Upper lobe of right lung (tissue), 1 donor: Measurements from ENCODE around the gene SLX1A. TPM values are rescaled to one million over a fixed set of nuclear protein-coding genes. Genes with fewer than 3 reads are reported as not detected.
"Not testable (repeated sequence)": the region's sequence is repeated elsewhere in the genome, so short reads cannot be mapped to it uniquely, and the experiment has no call there.

Experiments used
- ATAC-seq: fragments of 200-7000 bp; cut with Tn5 transposase; one replicate; pipeline ENCODE4 v1.9.1; 2020; ENCODE audit warnings: mild to moderate bottlenecking, moderate library complexity
- DNase-seq: peaks from one replicate; pipeline ENCODE4 v3.0.0-alpha.2; 2020
- H3K27ac ChIP-seq: fragments of 200-600 bp; one replicate; pipeline ENCODE4 v1.8.0; 2022
- H3K27me3 ChIP-seq: fragments of 200-600 bp; one replicate; pipeline ENCODE4 v1.8.0; 2022; ENCODE audit warnings: mild to moderate bottlenecking
- H3K36me3 ChIP-seq: fragments of 200-600 bp; one replicate; pipeline ENCODE4 v1.8.0; 2022
- H3K4me1 ChIP-seq: fragments of 200-600 bp; one replicate; pipeline ENCODE4 v1.8.0; 2022
- H3K4me3 ChIP-seq: fragments of 200-600 bp; one replicate; pipeline ENCODE4 v1.8.0; 2022; ENCODE audit warnings: mild to moderate bottlenecking
- H3K9me3 ChIP-seq: fragments of 200-600 bp; one replicate; pipeline ENCODE4 v1.8.0; 2022
- intact Hi-C: fragments of 100-400 bp; cut with DNase I; formaldehyde crosslinking; loops from one replicate; pipeline ENCODE4 v1.11.0; 2022
- total RNA-seq: library from RNA; stranded (reverse); fragmentation: NEBNext Ultra II Directional; extraction: Animal tissue kit (Norgen Biotek cat#: 25700); gene quantifications from one replicate; pipeline ENCODE4 v1.2.1, GENCODE V29; 2021
- TF ChIP-seq, protein P1 (sequence below): fragments of 200-600 bp; IDR thresholded peaks from one replicate; pipeline ENCODE4 v1.8.0; 2022; ENCODE audit warnings: antibody characterized with exemption
- donor health status: DM: no; HTN: yes; CAD: no; lungs with severe emphysema.

The SLX1A gene
- total RNA-seq, 1 donor from 2014 or later, result 49.4 TPM

- H3K9me3 ChIP-seq, H3K4me3 ChIP-seq, H3K27ac ChIP-seq, ATAC-seq, intact Hi-C loops, H3K4me1 ChIP-seq, H3K36me3 ChIP-seq, H3K27me3 ChIP-seq, DNase-seq: not testable (repeated sequence)
Measured at GRCh38 chr16:30170145-30170544, 23.5 kb upstream of the SLX1A start.

- Histone ChIP-seq H3K36me3 (no peaks in the 10 kb centered on the region), H3K27me3 (no peaks in the 10 kb centered on the region), H3K4me3 (no peak overlapping the region), H3K4me1 (no peaks in the 10 kb centered on the region), H3K27ac (no peak overlapping the region), H3K9me3 (no peaks in the 10 kb centered on the region)
- intact Hi-C loops, result no loop called here
- ATAC-seq (no peak), DNase-seq (no peak)
- TF ChIP-seq, protein P1, sequence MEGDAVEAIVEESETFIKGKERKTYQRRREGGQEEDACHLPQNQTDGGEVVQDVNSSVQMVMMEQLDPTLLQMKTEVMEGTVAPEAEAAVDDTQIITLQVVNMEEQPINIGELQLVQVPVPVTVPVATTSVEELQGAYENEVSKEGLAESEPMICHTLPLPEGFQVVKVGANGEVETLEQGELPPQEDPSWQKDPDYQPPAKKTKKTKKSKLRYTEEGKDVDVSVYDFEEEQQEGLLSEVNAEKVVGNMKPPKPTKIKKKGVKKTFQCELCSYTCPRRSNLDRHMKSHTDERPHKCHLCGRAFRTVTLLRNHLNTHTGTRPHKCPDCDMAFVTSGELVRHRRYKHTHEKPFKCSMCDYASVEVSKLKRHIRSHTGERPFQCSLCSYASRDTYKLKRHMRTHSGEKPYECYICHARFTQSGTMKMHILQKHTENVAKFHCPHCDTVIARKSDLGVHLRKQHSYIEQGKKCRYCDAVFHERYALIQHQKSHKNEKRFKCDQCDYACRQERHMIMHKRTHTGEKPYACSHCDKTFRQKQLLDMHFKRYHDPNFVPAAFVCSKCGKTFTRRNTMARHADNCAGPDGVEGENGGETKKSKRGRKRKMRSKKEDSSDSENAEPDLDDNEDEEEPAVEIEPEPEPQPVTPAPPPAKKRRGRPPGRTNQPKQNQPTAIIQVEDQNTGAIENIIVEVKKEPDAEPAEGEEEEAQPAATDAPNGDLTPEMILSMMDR, result no peak
Measured at GRCh38 chr16:30173054-30173453, 20.6 kb upstream of the SLX1A start.

GRCh38 chr16:30176876-30177275 lies 16.8 kb upstream of the SLX1A start:
- H3K9me3 ChIP-seq, H3K27me3 ChIP-seq, intact Hi-C loops, H3K4me1 ChIP-seq, H3K27ac ChIP-seq, H3K4me3 ChIP-seq, H3K36me3 ChIP-seq, ATAC-seq: not testable (repeated sequence)
- peak; percentile 66 for DNase-seq

DNA sequence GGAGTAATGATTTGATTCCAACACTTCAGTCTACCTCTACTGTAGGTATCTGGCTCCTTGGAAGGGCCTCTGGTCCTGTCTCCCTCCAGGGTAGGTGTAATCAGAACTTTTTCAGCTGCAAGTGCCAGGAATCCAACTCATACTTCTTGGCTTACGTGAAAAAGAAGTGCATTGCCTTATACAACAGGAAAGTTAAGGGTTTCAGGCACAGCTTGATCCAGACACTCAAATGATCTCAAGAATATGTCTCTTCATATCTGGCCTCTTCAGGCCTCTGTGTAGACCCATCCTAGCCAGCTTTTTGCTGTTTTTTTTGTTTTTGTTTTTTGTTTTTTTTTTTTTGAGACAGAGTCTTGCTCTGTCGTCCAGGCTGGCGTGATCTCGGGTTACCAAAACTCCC lies 14.5 kb upstream of the SLX1A start:
- peaks cover 4% of the 10 kb centered on the region for H3K4me1 ChIP-seq
- TF ChIP-seq, protein P1, result no peak
- H3K9me3 ChIP-seq, result no peaks in the 10 kb centered on the region
- no peak overlapping the region for H3K27ac ChIP-seq
- intact Hi-C loops, result no loop called here
- no peaks in the 10 kb centered on the region for H3K27me3 ChIP-seq
- no peak overlapping the region for H3K4me3 ChIP-seq
- DNase-seq (no peak), ATAC-seq (no peak)
- no peaks in the 10 kb centered on the region for H3K36me3 ChIP-seq

DNA sequence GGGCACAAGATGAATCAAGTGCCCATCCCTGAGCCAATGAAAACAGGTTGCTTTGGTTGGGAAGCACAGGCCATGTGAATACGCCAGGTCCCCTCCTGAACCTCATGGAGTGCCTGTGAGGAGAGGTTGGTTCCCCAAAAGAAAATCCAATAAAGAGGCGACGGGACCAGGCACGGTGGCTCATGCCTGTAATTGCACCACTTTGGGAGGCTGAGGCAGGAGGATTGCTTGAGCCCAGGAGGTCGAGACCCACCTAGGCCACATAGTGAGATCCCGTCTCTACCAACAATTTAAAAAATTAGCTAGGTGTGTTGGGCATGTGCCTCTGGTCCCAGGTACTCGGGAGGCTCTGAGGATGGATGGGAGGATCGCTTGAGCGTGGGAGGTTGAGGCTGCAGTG lies 13.7 kb upstream of the SLX1A start:
- H3K9me3 ChIP-seq, result no peaks in the 10 kb centered on the region
- H3K27me3 ChIP-seq, result no peaks in the 10 kb centered on the region
- ATAC-seq (no peak), DNase-seq (no peak)
- intact Hi-C loops, result no loop called here
- H3K4me1 ChIP-seq, result peaks cover 4% of the 10 kb centered on the region
- H3K27ac ChIP-seq, result no peak overlapping the region
- no peak overlapping the region for H3K4me3 ChIP-seq
- TF ChIP-seq, protein P1, result no peak
- no peaks in the 10 kb centered on the region for H3K36me3 ChIP-seq

DNA sequence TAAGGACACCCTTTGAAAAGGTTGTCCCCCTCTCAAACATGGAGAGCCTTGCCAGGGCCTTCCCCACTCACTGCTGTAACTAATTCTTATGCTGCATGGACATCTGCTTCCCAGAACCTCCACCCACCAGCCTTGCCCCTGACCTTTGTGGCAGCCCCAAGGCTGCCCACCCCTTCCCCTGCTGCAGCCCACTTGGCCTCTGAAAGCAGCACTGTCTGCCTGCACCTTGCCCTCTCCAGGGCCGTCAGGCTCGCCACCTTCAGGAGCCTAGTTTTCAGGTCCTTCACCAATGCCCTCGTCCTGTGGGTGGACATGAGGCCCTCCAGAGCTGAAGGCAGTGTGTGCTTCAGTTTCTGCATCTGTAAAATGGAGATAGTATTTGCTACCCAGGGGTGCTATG lies 12.9 kb upstream of the SLX1A start:
- DNase-seq (no peak), ATAC-seq (no peak)
- no peaks in the 10 kb centered on the region for H3K9me3 ChIP-seq
- peaks cover 4% of the 10 kb centered on the region for H3K4me1 ChIP-seq
- no peak overlapping the region for H3K27ac ChIP-seq
- intact Hi-C loops, result no loop called here
- TF ChIP-seq, protein P1, result no peak
- H3K27me3 ChIP-seq, result no peaks in the 10 kb centered on the region
- no peaks in the 10 kb centered on the region for H3K36me3 ChIP-seq
- H3K4me3 ChIP-seq, result no peak overlapping the region
